GM23248 (cell line): Measurements from ENCODE around the gene RADIL. TPM values are rescaled to one million over a fixed set of nuclear protein-coding genes. Genes with fewer than 3 reads are reported as not detected.

Source experiments
- DNase-seq: peaks from one replicate; pipeline ENCODE4 v3.0.0-alpha.2; 2015
- H2AFZ ChIP-seq: fragments of 200-600 bp; sonication (generic); 2 replicates; pipeline ENCODE4 v1.6.1; 2016; ENCODE audit warnings: antibody characterized with exemption
- H3F3A ChIP-seq: fragments of 200-600 bp; sonication (generic); 2 replicates; pipeline ENCODE4 v1.6.1; 2016; ENCODE audit warnings: mild to moderate bottlenecking, antibody characterized with exemption, mixed run types; ENCODE audit not compliant: insufficient read depth
- H3K27ac ChIP-seq: fragments of 200-600 bp; sonication (generic); 2 replicates; pipeline ENCODE4 v1.5.1; 2016; ENCODE audit warnings: mild to moderate bottlenecking
- H3K27me3 ChIP-seq: fragments of 200-600 bp; sonication (generic); replicated peaks from 2 replicates; pipeline ENCODE4 v1.6.1; 2016; ENCODE audit warnings: mild to moderate bottlenecking; ENCODE audit not compliant: insufficient read depth
- H3K36me3 ChIP-seq: fragments of 200-600 bp; sonication (generic); 2 replicates; pipeline ENCODE4 v1.6.1; 2016; ENCODE audit warnings: low read depth, mild to moderate bottlenecking
- H3K4me1 ChIP-seq: fragments of 200-600 bp; sonication (generic); 2 replicates; pipeline ENCODE4 v1.6.1; 2016; ENCODE audit warnings: mild to moderate bottlenecking; ENCODE audit not compliant: insufficient read depth
- H3K4me2 ChIP-seq: fragments of 200-600 bp; sonication (generic); one replicate; pipeline ENCODE4 v1.6.1; 2016; ENCODE audit warnings: mild to moderate bottlenecking; ENCODE audit not compliant: unreplicated experiment
- H3K4me3 ChIP-seq: fragments of 200-600 bp; sonication (generic); 2 replicates; pipeline ENCODE4 v1.5.1; 2016; ENCODE audit warnings: mild to moderate bottlenecking
- H3K79me2 ChIP-seq: fragments of 200-600 bp; sonication (generic); 2 replicates; pipeline ENCODE4 v1.6.1; 2016; ENCODE audit warnings: mild to moderate bottlenecking; ENCODE audit not compliant: insufficient read depth
- H3K9ac ChIP-seq: fragments of 200-600 bp; sonication (generic); 2 replicates; pipeline ENCODE4 v1.6.1; 2016; ENCODE audit warnings: mild to moderate bottlenecking
- H3K9me2 ChIP-seq: fragments of 200-600 bp; sonication (generic); 2 replicates; pipeline ENCODE4 v1.6.1; 2016; ENCODE audit warnings: mixed run types, mild to moderate bottlenecking, moderate library complexity; ENCODE audit not compliant: insufficient read depth
- H3K9me3 ChIP-seq: fragments of 200-600 bp; sonication (generic); one replicate; pipeline ENCODE4 v1.6.1; 2017; ENCODE audit warnings: low read depth
- H4K20me1 ChIP-seq: fragments of 200-600 bp; sonication (generic); 2 replicates; pipeline ENCODE4 v1.6.0; 2016; ENCODE audit not compliant: insufficient read depth
- EZH2 ChIP-seq: fragments of 200-600 bp; sonication (generic); IDR thresholded peaks from 2 replicates; pipeline ENCODE4 v1.6.1; 2018; ENCODE audit warnings: antibody characterized with exemption, mild to moderate bottlenecking; ENCODE audit not compliant: insufficient read depth, poor library complexity, severe bottlenecking
- EZH2phosphoT487 ChIP-seq: fragments of 200-600 bp; sonication (generic); IDR thresholded peaks from 2 replicates; pipeline ENCODE4 v1.6.1; 2018; ENCODE audit warnings: antibody characterized with exemption, moderate library complexity, mild to moderate bottlenecking, low read depth; ENCODE audit not compliant: insufficient read depth
- WGBS, 2 experiments: methylation state at CpG; one replicate each; pipeline ENCODE4 v1.1.6; 2015 to 2017; ENCODE audit warnings: low lambda C conversion rate in 2 of 2, low coverage in 1 of 2; ENCODE audit errors: missing lambda C conversion rate in 2 of 2; 5-methylcytosine and 5-hydroxymethylcytosine counted together
- in situ Hi-C: fragments of 300-500 bp; cut with MboI; formaldehyde crosslinking; loops from 2 replicates; pipeline ENCODE4 v1.15.0; 2020
- polyA plus RNA-seq: library from polyadenylated mRNA; unstranded; fragments of >200 nt; fragmentation: Nextera tagmentation; extraction: Ambion mirVana; gene quantifications from 2 replicates; pipeline ENCODE4 v1.2.1, GENCODE V29; 2016
- total RNA-seq: library from RNA; depleted of rRNA; stranded (reverse); fragments of >200 nt; shearing (Covaris generic); gene quantifications from 2 replicates; pipeline ENCODE4 v1.2.3, GENCODE V29; 2014

Gene RADIL
- total and polyA plus RNA-seq, 2 experiments from 2014 or later, result 0.55 to 4.3 TPM

DNA sequence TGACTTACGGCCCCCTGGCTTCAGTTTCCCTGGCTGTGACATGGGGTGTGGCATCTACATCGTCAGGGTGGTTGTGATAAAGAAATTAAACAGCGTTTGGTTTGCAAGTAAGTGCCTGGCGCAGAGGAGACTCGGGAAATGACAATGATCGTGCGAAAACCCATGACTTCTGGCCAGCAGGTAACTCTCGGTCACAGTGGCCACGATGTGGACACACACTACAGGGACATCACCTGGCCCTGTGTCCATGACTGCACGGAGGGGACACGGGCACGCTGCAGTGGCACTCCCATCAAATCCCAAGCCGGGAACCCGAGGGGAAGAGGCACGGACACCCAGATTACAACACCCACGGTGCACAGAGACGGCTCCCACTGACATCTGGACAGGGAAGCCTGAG is 50.3 kb downstream of the RADIL start:
- in situ Hi-C loops, result no loop called here
- no peak overlapping the region for H2AFZ ChIP-seq

DNA sequence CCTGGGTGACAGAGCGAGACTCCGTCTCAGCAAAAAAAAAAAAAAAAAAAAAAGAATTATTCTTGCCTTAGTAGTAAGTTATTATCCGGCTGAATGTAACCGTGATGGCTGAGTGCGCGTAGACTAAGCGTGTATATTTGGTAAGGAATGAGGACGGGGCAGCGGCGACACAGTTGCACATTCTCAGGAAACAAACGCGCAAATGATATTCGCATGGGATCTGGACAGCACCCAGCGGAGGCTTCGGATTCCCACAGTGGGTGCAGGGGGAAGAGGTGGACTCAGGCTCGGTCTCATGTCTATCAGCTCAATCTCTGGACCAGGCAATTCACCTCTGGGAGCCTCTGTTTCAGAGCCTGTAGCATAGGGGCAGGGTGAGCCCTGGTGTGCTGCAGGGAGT is 50.8 kb downstream of the RADIL start:
- Histone ChIP-seq H3K9me3 (no peaks in the 10 kb centered on the region), H3K36me3 (no peaks in the 10 kb centered on the region), H3F3A (no peaks in the 10 kb centered on the region), H3K79me2 (no peaks in the 10 kb centered on the region), H3K9ac (no peak overlapping the region), H3K27me3 (no peaks in the 10 kb centered on the region), H3K9me2 (no peaks in the 10 kb centered on the region), H3K4me3 (no peak overlapping the region), H3K4me2 (no peak overlapping the region), H3K4me1 (no peaks in the 10 kb centered on the region), H2AFZ (no peak overlapping the region), H3K27ac (no peak overlapping the region), H4K20me1 (no peaks in the 10 kb centered on the region)
- in situ Hi-C loops, result no loop called here
- no peak for TF ChIP-seq EZH2
- TF ChIP-seq EZH2phosphoT487, result no peak
- DNase-seq, result no peak
- 95 to 96% methylated on average over 16 of the region's 16 CpGs for WGBS, 2 experiments

More for the DNA sequence above, 50.3 kb downstream of the RADIL start:
- H3K4me1 ChIP-seq, result no peaks in the 10 kb centered on the region
- H3K27ac ChIP-seq, result no peak overlapping the region
- H3K79me2 ChIP-seq, result no peaks in the 10 kb centered on the region
- H4K20me1 ChIP-seq, result no peaks in the 10 kb centered on the region
- WGBS, 2 experiments, result 87% methylated on average over 16 to 17 of the region's 17 CpGs
- TF ChIP-seq EZH2phosphoT487 (no peak), EZH2 (no peak)
- no peaks in the 10 kb centered on the region for H3K9me3 ChIP-seq
- DNase-seq, result no peak
- no peaks in the 10 kb centered on the region for H3K36me3 ChIP-seq
- no peak overlapping the region for H3K4me3 ChIP-seq
- no peak overlapping the region for H3K4me2 ChIP-seq
- no peak overlapping the region for H3K9ac ChIP-seq
- H3F3A ChIP-seq, result no peaks in the 10 kb centered on the region
- H3K9me2 ChIP-seq, result no peaks in the 10 kb centered on the region
- H3K27me3 ChIP-seq, result no peaks in the 10 kb centered on the region

DNA sequence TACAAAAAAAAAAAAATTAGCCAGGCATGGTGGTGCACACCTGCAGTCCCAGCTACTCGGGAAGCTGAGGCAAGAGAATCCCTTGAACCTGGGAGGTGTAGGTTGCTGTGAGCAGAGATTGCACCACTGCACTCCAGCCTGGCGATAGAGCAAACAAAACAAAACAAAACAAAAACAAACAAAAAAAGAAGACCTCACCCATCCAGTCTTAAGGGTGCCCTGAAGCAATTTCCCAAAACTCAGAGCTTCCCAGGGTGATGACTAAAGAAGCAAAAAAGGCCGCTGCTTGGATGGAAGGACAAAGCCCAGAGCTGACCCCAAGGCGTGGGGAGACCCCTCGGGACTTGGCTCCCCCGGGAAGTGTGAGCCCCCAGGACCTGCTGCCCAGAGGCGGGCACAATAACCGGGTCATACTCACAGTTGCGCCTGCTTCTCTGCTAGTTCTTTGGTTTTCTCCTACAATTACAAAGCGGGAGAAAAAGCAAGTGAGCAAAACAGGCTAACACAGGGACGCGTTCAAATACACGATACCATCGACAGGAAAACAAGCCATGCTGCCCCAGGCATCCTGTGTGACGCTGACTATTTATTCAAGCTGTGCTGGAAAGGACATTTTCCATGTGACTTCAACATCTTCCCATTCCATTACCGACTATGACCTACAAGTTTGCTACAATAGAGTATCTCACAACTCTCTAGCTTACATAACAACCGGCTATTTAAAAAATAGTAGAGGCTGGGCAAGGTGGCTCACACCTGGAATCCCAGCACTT is 51.6 kb downstream of the RADIL start:
- Histone ChIP-seq H4K20me1 (no peaks in the 10 kb centered on the region), H3K4me2 (no peak overlapping the region), H3K4me1 (no peaks in the 10 kb centered on the region), H3K36me3 (no peaks in the 10 kb centered on the region), H2AFZ (no peak overlapping the region), H3K9me2 (no peaks in the 10 kb centered on the region), H3K27ac (no peak overlapping the region), H3K4me3 (no peak overlapping the region), H3K9me3 (no peaks in the 10 kb centered on the region), H3K9ac (no peak overlapping the region), H3K27me3 (no peaks in the 10 kb centered on the region), H3K79me2 (no peaks in the 10 kb centered on the region), H3F3A (no peaks in the 10 kb centered on the region)
- TF ChIP-seq EZH2phosphoT487, result no peak
- no peak for TF ChIP-seq EZH2
- no peak for DNase-seq
- 78 to 79% methylated on average over 17 of the region's 17 CpGs for WGBS, 2 experiments
- in situ Hi-C loops, result no loop called here

DNA sequence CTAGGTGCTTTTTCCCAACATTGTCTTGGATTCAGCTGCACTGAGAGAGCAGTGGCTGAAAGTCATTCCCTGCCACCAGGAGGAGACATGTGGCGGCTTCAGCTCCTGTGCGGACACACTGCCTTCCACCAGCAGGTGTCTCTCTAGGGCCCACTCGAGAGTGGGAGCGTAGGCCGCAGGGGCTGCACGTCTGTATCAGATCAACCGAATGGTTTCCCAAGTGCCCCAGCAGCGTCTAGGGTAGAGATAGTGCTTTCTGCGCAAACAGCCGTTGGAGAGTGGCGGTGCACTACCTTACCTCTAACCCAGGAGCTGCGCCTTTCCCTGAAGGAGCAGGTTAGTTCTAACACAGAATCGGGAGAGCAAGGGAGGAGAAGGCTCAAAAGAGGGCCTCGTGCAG is 53.3 kb downstream of the RADIL start:
- no peak overlapping the region for H3K27ac ChIP-seq
- TF ChIP-seq EZH2 (no peak), EZH2phosphoT487 (no peak)
- no peaks in the 10 kb centered on the region for H3K9me3 ChIP-seq
- H3K4me2 ChIP-seq, result no peak overlapping the region
- in situ Hi-C loops, result no loop called here
- no peaks in the 10 kb centered on the region for H3K9me2 ChIP-seq
- WGBS, 2 experiments, result 79 to 82% methylated on average over 14 of the region's 14 CpGs
- no peak overlapping the region for H2AFZ ChIP-seq
- no peaks in the 10 kb centered on the region for H3K79me2 ChIP-seq
- H3F3A ChIP-seq, result no peaks in the 10 kb centered on the region
- no peak overlapping the region for H3K9ac ChIP-seq
- no peak overlapping the region for H3K4me3 ChIP-seq
- H4K20me1 ChIP-seq, result no peaks in the 10 kb centered on the region
- H3K36me3 ChIP-seq, result no peaks in the 10 kb centered on the region
- H3K27me3 ChIP-seq, result no peaks in the 10 kb centered on the region
- no peaks in the 10 kb centered on the region for H3K4me1 ChIP-seq
- peak; percentile 26 for DNase-seq
